Spleen (tissue), 11 donors: ENCODE measurements around the gene SLAMF7. TPM values are rescaled to one million over a fixed set of nuclear protein-coding genes. Genes with fewer than 3 reads are reported as not detected.

Experiments
- DNase-seq: peaks from one replicate; pipeline ENCODE4 v3.0.0-alpha.2; 2020
- H3K27ac ChIP-seq, 8 donors: fragments of 200-600 bp; sonication (generic) in 7 of 8; 1 replicate in 4 of 8; 2 replicates in 4 of 8; pipeline versions ENCODE4 v1.5.0 to v1.8.0; 2016 to 2021; ENCODE audit warnings: inconsistent platforms in 4 of 8, mild to moderate bottlenecking in 4 of 8, moderate library complexity in 1 of 8
- H3K27me3 ChIP-seq, 7 donors: fragments of 200-600 bp; sonication (generic) in 6 of 7; replicated peaks in 1 of 7; 1 replicate in 4 of 7; 2 replicates in 3 of 7; pipeline versions ENCODE4 v1.5.0 to v1.8.0; 2016 to 2021; ENCODE audit warnings: inconsistent platforms in 3 of 7, mild to moderate bottlenecking in 1 of 7
- H3K36me3 ChIP-seq, 6 donors: fragments of 200-600 bp; sonication (generic) in 5 of 6; 1 replicate in 4 of 6; 2 replicates in 2 of 6; pipeline versions ENCODE4 v1.5.0 to v1.8.0; 2016 to 2021; ENCODE audit warnings: inconsistent platforms in 2 of 6
- H3K4me1 ChIP-seq, 6 donors: fragments of 200-600 bp; sonication (generic) in 5 of 6; 1 replicate in 3 of 6; 2 replicates in 3 of 6; pipeline versions ENCODE4 v1.5.0 to v1.8.0; 2016 to 2021; ENCODE audit warnings: inconsistent platforms in 3 of 6
- H3K4me3 ChIP-seq, 8 donors: fragments of 200-600 bp; sonication (generic) in 7 of 8; 1 replicate in 4 of 8; 2 replicates in 4 of 8; pipeline versions ENCODE4 v1.5.0 to v1.8.0; 2016 to 2021; ENCODE audit warnings: inconsistent platforms in 4 of 8, mild to moderate bottlenecking in 4 of 8, moderate library complexity in 2 of 8
- H3K9me3 ChIP-seq, 8 donors: fragments of 200-600 bp; sonication (generic) in 7 of 8; 1 replicate in 4 of 8; 2 replicates in 4 of 8; pipeline versions ENCODE4 v1.5.0 to v1.8.0; 2016 to 2021; ENCODE audit warnings: inconsistent platforms in 4 of 8
- CTCF ChIP-seq, 11 experiments: fragments of 200-600 bp in 7 of 11; fragments of 450-650 bp in 4 of 11; sonication (generic) in 4 of 11; IDR thresholded peaks in 8 of 11; conservative IDR thresholded peaks in 3 of 11; 1 replicate in 7 of 11; 2 replicates in 4 of 11; pipeline versions ENCODE4 v1.4.0 to v1.8.0; 2016 to 2021; ENCODE audit warnings: antibody characterized with exemption in 11 of 11, inconsistent platforms in 4 of 11, mild to moderate bottlenecking in 1 of 11
- POLR2A ChIP-seq, 3 donors: fragments of 450-650 bp; IDR thresholded peaks; one replicate each; pipeline ENCODE4 v1.5.1; 2017; ENCODE audit warnings: antibody characterized with exemption in 3 of 3, mild to moderate bottlenecking in 1 of 3
- POLR2AphosphoS5 ChIP-seq, 3 donors: sonication (generic); formaldehyde crosslinking; IDR thresholded peaks; one replicate each; pipeline ENCODE4 v1.5.1; 2017; ENCODE audit warnings: antibody characterized with exemption in 3 of 3
- WGBS, 5 donors: extraction: QIAGEN DNeasy Blood & Tissue Kit in 3 of 5; methylation state at CpG; one replicate each; pipeline versions ENCODE4 v1.1.5 to v1.1.7; 2013 to 2018; 5-methylcytosine and 5-hydroxymethylcytosine counted together
- intact Hi-C: fragments of 100-400 bp; cut with DNase I; formaldehyde crosslinking; loops from one replicate; pipeline ENCODE4 v1.15.0; 2023; ENCODE audit warnings: low total_unique reads
- polyA plus RNA-seq, 3 donors: library from polyadenylated mRNA; stranded (reverse); fragments of 200-250 nt; gene quantifications; one replicate each; pipeline ENCODE4 v1.2.1, GENCODE V29; 2013
- total RNA-seq, 7 donors: library from RNA; depleted of rRNA in 3 of 7; stranded (reverse); fragments of >200 nt in 3 of 7; fragmentation: NEBNext Ultra II Directional in 4 of 7; extraction: Animal tissue kit (Norgen Biotek cat#: 25700) in 4 of 7; gene quantifications; one replicate each; pipeline versions ENCODE4 v1.1.0 to v1.2.1, GENCODE V29; 2016 to 2021
- donor health status: healthy with polysubstance abuse.
- donor health status: DM: no; HTN: no; CAD: no; lungs with moderate emphysema.
- donor health status: DM: no; HTN: no; CAD: no.
- donor health status: Bipolar disorder and iron deficiency.
- donor health status: healthy.
- donor health status: DM: no; HTN: no; CAD: no.
- donor health status: DM: yes; HTN: yes; CAD: no.

Gene SLAMF7
- total and polyA plus RNA-seq, 10 donors, result 12.5 to 134 (median 41.8) TPM

GRCh38 chr1:160708118-160708517 is 30.9 kb upstream of the SLAMF7 start:
- peak overlapping the region in 7 of 8 donors; percentile 42 to 77 (median 59) for H3K4me3 ChIP-seq
- DNase-seq, result no peak

GRCh38 chr1:160708801-160709200 is 30.2 kb upstream of the SLAMF7 start:
- peak in 1 of 3 donors; percentile 17 for TF ChIP-seq POLR2AphosphoS5 (IDR thresholded peaks at IDR 0.05)
- TF ChIP-seq POLR2A (IDR thresholded peaks at IDR 0.05), result no peak
- no peak for TF ChIP-seq CTCF (IDR thresholded peaks at IDR 0.05 in 8 of 11, conservative IDR thresholded peaks at IDR 0.05 in 3 of 11)
- WGBS, 5 donors, result 47 to 66% (median 55%) methylated on average over 4 of the region's 4 CpGs
- peak overlapping the region in 7 of 8 donors; percentile 42 to 77 (median 59) for H3K4me3 ChIP-seq
- H3K9me3 ChIP-seq, result no peaks in the 10 kb centered on the region
- H3K27ac ChIP-seq, result peak overlapping the region; percentile 64 to 95 (median 90)
- H3K4me1 ChIP-seq, result peaks cover 36 to 92% (median 84%) of the 10 kb centered on the region in 6 donors
- no peak for DNase-seq
- peaks cover 0 to 8% (median 0%) of the 10 kb centered on the region in 6 donors for H3K36me3 ChIP-seq
- no peaks in the 10 kb centered on the region for H3K27me3 ChIP-seq
- intact Hi-C loops, result no loop called here

More at GRCh38 chr1:160708118-160708517, 30.9 kb upstream of the SLAMF7 start:
- intact Hi-C loops, result no loop called here
- peaks cover 39 to 92% (median 84%) of the 10 kb centered on the region in 6 donors for H3K4me1 ChIP-seq
- TF ChIP-seq POLR2A (IDR thresholded peaks at IDR 0.05), result no peak
- peak in 1 of 3 donors; percentile 55 for TF ChIP-seq POLR2AphosphoS5 (IDR thresholded peaks at IDR 0.05)
- peak in 6 of 11 experiments; percentile 15 to 40 (median 25) for TF ChIP-seq CTCF (IDR thresholded peaks at IDR 0.05 in 8 of 11, conservative IDR thresholded peaks at IDR 0.05 in 3 of 11)
- 24 to 44% (median 36%) methylated on average over 4 of the region's 4 CpGs for WGBS, 5 donors
- H3K9me3 ChIP-seq, result no peaks in the 10 kb centered on the region
- H3K27me3 ChIP-seq, result no peaks in the 10 kb centered on the region
- peak overlapping the region; percentile 64 to 95 (median 90) for H3K27ac ChIP-seq
- H3K36me3 ChIP-seq, result peaks cover 0 to 15% (median 0%) of the 10 kb centered on the region in 6 donors

GRCh38 chr1:160709715-160710114 is 29.3 kb upstream of the SLAMF7 start:
- no peaks in the 10 kb centered on the region for H3K9me3 ChIP-seq
- no peaks in the 10 kb centered on the region for H3K27me3 ChIP-seq
- peak overlapping the region; percentile 3 to 77 (median 58) for H3K4me3 ChIP-seq
- no peak for DNase-seq
- 43 to 60% (median 53%) methylated on average over 1 of the region's 1 CpG for WGBS, 5 donors
- intact Hi-C loops, result no loop called here
- peaks cover 27 to 89% (median 80%) of the 10 kb centered on the region in 6 donors for H3K4me1 ChIP-seq
- no peak for TF ChIP-seq POLR2AphosphoS5 (IDR thresholded peaks at IDR 0.05)
- peak overlapping the region in 7 of 8 donors; percentile 86 to 95 (median 91) for H3K27ac ChIP-seq
- H3K36me3 ChIP-seq, result peaks cover 0 to 5% (median 0%) of the 10 kb centered on the region in 6 donors

- DNase-seq, result no peak
- peak overlapping the region; percentile 61 to 95 (median 90) for H3K27ac ChIP-seq
- WGBS, 5 donors, result 28 to 46% (median 39%) methylated on average over 4 of the region's 4 CpGs
- H3K27me3 ChIP-seq, result no peaks in the 10 kb centered on the region
- H3K4me3 ChIP-seq, result peak overlapping the region; percentile 42 to 77 (median 58)
- peaks cover 19 to 84% (median 73%) of the 10 kb centered on the region in 6 donors for H3K4me1 ChIP-seq
- peaks cover 0 to 5% (median 0%) of the 10 kb centered on the region in 6 donors for H3K36me3 ChIP-seq
- H3K9me3 ChIP-seq, result no peaks in the 10 kb centered on the region
- intact Hi-C loops, result no loop called here
- TF ChIP-seq POLR2A (IDR thresholded peaks at IDR 0.05), result no peak
- TF ChIP-seq CTCF (IDR thresholded peaks at IDR 0.05 in 8 of 11, conservative IDR thresholded peaks at IDR 0.05 in 3 of 11), result no peak
- no peak for TF ChIP-seq POLR2AphosphoS5 (IDR thresholded peaks at IDR 0.05)
These were observed 28.4 kb upstream of the SLAMF7 start for GRCh38 chr1:160710517-160711252.
